GM12892 (cell line): Measurements from ENCODE around the gene OPRL1.

ENCODE experiments used
- POLR2A ChIP-seq: IDR thresholded peaks from 2 replicates; pipeline ENCODE4 v1.6.1; 2011; ENCODE audit warnings: low read depth, low read length, control low read depth
- POLR2AphosphoS5 ChIP-seq: IDR thresholded peaks from 2 replicates; pipeline ENCODE4 v1.6.1; 2011; ENCODE audit warnings: low read depth, low read length, control low read depth

GRCh38 chr20:64082126-64082731, 2.3 kb downstream of the OPRL1 start:
- TF ChIP-seq POLR2AphosphoS5 (no peak), POLR2A (no peak)
